ENCODE results near the gene ZC3H13.
"Not testable (repeated sequence)": the region's sequence is repeated elsewhere in the genome, so short reads cannot be mapped to it uniquely, and the experiment has no call there.

The ZC3H13 gene

GRCh38 chr13:46008631-46009030 lies 43.9 kb downstream of the ZC3H13 start:
- H3K4me1 Mint-ChIP-seq: no peaks in the 10 kb centered on the region
- no peak for DNase-seq (ENCODE audit: low spot score in 2 of 2)
- H3K27me3 Mint-ChIP-seq: no peaks in the 10 kb centered on the region
- H3K4me3 Mint-ChIP-seq: no peak overlapping the region
- no peak for ATAC-seq (ENCODE audit: low read depth)
- no peaks in the 10 kb centered on the region for H3K9me3 Mint-ChIP-seq
- peaks cover 27% of the 10 kb centered on the region for H3K36me3 Mint-ChIP-seq
- no peak overlapping the region for H3K27ac Mint-ChIP-seq

- Mint-ChIP-seq H3K4me1 (peaks cover 10% of the 10 kb centered on the region), H3K27ac (no peak overlapping the region), H3K9me3 (no peaks in the 10 kb centered on the region), H3K4me3 (no peak overlapping the region), H3K36me3 (peaks cover 36% of the 10 kb centered on the region), H3K27me3 (no peaks in the 10 kb centered on the region)
- DNase-seq (ENCODE audit: low spot score in 2 of 2): no peak
- ATAC-seq (ENCODE audit: low read depth): no peak
These were observed 45.7 kb downstream of the ZC3H13 start for GRCh38 chr13:46006688-46007452.

- ATAC-seq (ENCODE audit: low read depth) (no peak), DNase-seq (ENCODE audit: low spot score in 2 of 2) (no peak)
- no peak overlapping the region for H3K4me3 Mint-ChIP-seq
- no peak overlapping the region for H3K27ac Mint-ChIP-seq
- no peaks in the 10 kb centered on the region for H3K9me3 Mint-ChIP-seq
- H3K4me1 Mint-ChIP-seq: peaks cover 13% of the 10 kb centered on the region
- peaks cover 51% of the 10 kb centered on the region for H3K36me3 Mint-ChIP-seq
- no peaks in the 10 kb centered on the region for H3K27me3 Mint-ChIP-seq
These were observed 48.1 kb downstream of the ZC3H13 start for GRCh38 chr13:46004491-46004890.

GRCh38 chr13:45996631-45997030 lies 55.9 kb downstream of the ZC3H13 start:
- ATAC-seq (ENCODE audit: low read depth): no peak
- no peaks in the 10 kb centered on the region for H3K9me3 Mint-ChIP-seq
- H3K27ac Mint-ChIP-seq: no peak overlapping the region
- peaks cover under 1% of the 10 kb centered on the region for H3K4me1 Mint-ChIP-seq
- no peak overlapping the region for H3K4me3 Mint-ChIP-seq
- H3K36me3 Mint-ChIP-seq: peaks cover 29% of the 10 kb centered on the region
- no peaks in the 10 kb centered on the region for H3K27me3 Mint-ChIP-seq
- no peak for DNase-seq (ENCODE audit: low spot score in 2 of 2)

GRCh38 chr13:45995245-45995644 lies 57.3 kb downstream of the ZC3H13 start:
- Mint-ChIP-seq H3K36me3 (peaks cover 16% of the 10 kb centered on the region), H3K27ac (no peak overlapping the region), H3K9me3 (no peaks in the 10 kb centered on the region), H3K4me3 (no peak overlapping the region), H3K4me1 (no peaks in the 10 kb centered on the region), H3K27me3 (no peaks in the 10 kb centered on the region)
- ATAC-seq (ENCODE audit: low read depth) (no peak), DNase-seq (ENCODE audit: low spot score in 2 of 2) (no peak)

- no peak for ATAC-seq (ENCODE audit: low read depth)
- Mint-ChIP-seq H3K27me3 (no peaks in the 10 kb centered on the region), H3K27ac (no peak overlapping the region), H3K4me1 (no peaks in the 10 kb centered on the region), H3K36me3 (peaks cover 13% of the 10 kb centered on the region), H3K4me3 (no peak overlapping the region), H3K9me3 (no peaks in the 10 kb centered on the region)
- DNase-seq (ENCODE audit: low spot score in 2 of 2): no peak
These were observed 57.8 kb downstream of the ZC3H13 start for GRCh38 chr13:45994752-45995151.

- Mint-ChIP-seq H3K4me3 (no peak overlapping the region), H3K9me3 (no peaks in the 10 kb centered on the region), H3K27me3 (no peaks in the 10 kb centered on the region), H3K4me1 (peaks cover 4% of the 10 kb centered on the region), H3K36me3 (peaks cover 34% of the 10 kb centered on the region), H3K27ac (no peak overlapping the region)
- ATAC-seq (ENCODE audit: low read depth) (no peak), DNase-seq (ENCODE audit: low spot score in 2 of 2) (no peak)
These were observed 62.9 kb downstream of the ZC3H13 start for GRCh38 chr13:45989607-45990006.

GRCh38 chr13:45981127-45981526 lies 71.4 kb downstream of the ZC3H13 start:
- not testable (repeated sequence) for H3K9me3 Mint-ChIP-seq; H3K27ac Mint-ChIP-seq; ATAC-seq (ENCODE audit: low read depth); H3K4me1 Mint-ChIP-seq; H3K27me3 Mint-ChIP-seq; DNase-seq (ENCODE audit: low spot score in 2 of 2); H3K4me3 Mint-ChIP-seq
- H3K36me3 Mint-ChIP-seq: peaks cover 51% of the 10 kb centered on the region

- no peaks in the 10 kb centered on the region for H3K27me3 Mint-ChIP-seq
- H3K27ac Mint-ChIP-seq: peak overlapping the region; percentile 7
- DNase-seq (ENCODE audit: low spot score in 2 of 2) (no peak), ATAC-seq (ENCODE audit: low read depth) (no peak)
- peaks cover 3% of the 10 kb centered on the region for H3K4me1 Mint-ChIP-seq
- no peak overlapping the region for H3K4me3 Mint-ChIP-seq
- peaks cover 50% of the 10 kb centered on the region for H3K36me3 Mint-ChIP-seq
- peaks cover 3% of the 10 kb centered on the region for H3K9me3 Mint-ChIP-seq
These were observed 77.2 kb downstream of the ZC3H13 start for GRCh38 chr13:45975337-45975736.

GRCh38 chr13:45974500-45974899 lies 78.0 kb downstream of the ZC3H13 start:
- ATAC-seq (ENCODE audit: low read depth): no peak

GRCh38 chr13:45967589-45967988 lies 85.0 kb downstream of the ZC3H13 start:
- Mint-ChIP-seq H3K4me3 (no peak overlapping the region), H3K4me1 (no peaks in the 10 kb centered on the region), H3K9me3 (no peaks in the 10 kb centered on the region), H3K27ac (no peak overlapping the region), H3K27me3 (no peaks in the 10 kb centered on the region), H3K36me3 (peaks cover 43% of the 10 kb centered on the region)
- no peak for ATAC-seq (ENCODE audit: low read depth)
- DNase-seq (ENCODE audit: low spot score in 2 of 2): no peak

More at GRCh38 chr13:45974500-45974899, 78.0 kb downstream of the ZC3H13 start:
- no peak for DNase-seq (ENCODE audit: low spot score in 2 of 2)
- H3K9me3 Mint-ChIP-seq: peaks cover 3% of the 10 kb centered on the region
- peaks cover 3% of the 10 kb centered on the region for H3K4me1 Mint-ChIP-seq
- H3K36me3 Mint-ChIP-seq: peaks cover 49% of the 10 kb centered on the region
- no peaks in the 10 kb centered on the region for H3K27me3 Mint-ChIP-seq
- no peak overlapping the region for H3K27ac Mint-ChIP-seq
- no peak overlapping the region for H3K4me3 Mint-ChIP-seq

- no peak overlapping the region for H3K27ac Mint-ChIP-seq
- H3K36me3 Mint-ChIP-seq: peaks cover 42% of the 10 kb centered on the region
- no peak overlapping the region for H3K4me3 Mint-ChIP-seq
- ATAC-seq (ENCODE audit: low read depth) (no peak), DNase-seq (ENCODE audit: low spot score in 2 of 2) (no peak)
- no peaks in the 10 kb centered on the region for H3K4me1 Mint-ChIP-seq
- no peaks in the 10 kb centered on the region for H3K27me3 Mint-ChIP-seq
- H3K9me3 Mint-ChIP-seq: no peaks in the 10 kb centered on the region
These were observed 85.8 kb downstream of the ZC3H13 start for GRCh38 chr13:45966715-45967114.

GRCh38 chr13:45961468-45961867 lies 91.1 kb downstream of the ZC3H13 start:
- Mint-ChIP-seq H3K4me1 (no peaks in the 10 kb centered on the region), H3K27ac (no peak overlapping the region), H3K4me3 (no peak overlapping the region), H3K36me3 (peaks cover 32% of the 10 kb centered on the region), H3K9me3 (no peaks in the 10 kb centered on the region), H3K27me3 (no peaks in the 10 kb centered on the region)
- no peak for DNase-seq (ENCODE audit: low spot score in 2 of 2)
- no peak for ATAC-seq (ENCODE audit: low read depth)

GRCh38 chr13:45954836-45955800 lies 97.4 kb downstream of the ZC3H13 start:
- peaks cover 2% of the 10 kb centered on the region for H3K4me1 Mint-ChIP-seq
- H3K36me3 Mint-ChIP-seq: peaks cover 21% of the 10 kb centered on the region
- DNase-seq (ENCODE audit: low spot score in 2 of 2): no peak
- H3K4me3 Mint-ChIP-seq: no peak overlapping the region
- no peaks in the 10 kb centered on the region for H3K27me3 Mint-ChIP-seq
- ATAC-seq (ENCODE audit: low read depth): no peak
- H3K9me3 Mint-ChIP-seq: no peaks in the 10 kb centered on the region
- no peak overlapping the region for H3K27ac Mint-ChIP-seq

All from memory B cell (primary cell).